Fibroblast of skin of back (primary cell): Measurements from ENCODE around the gene PDZD2.

Source experiments
- DNase-seq: peaks from one replicate; pipeline ENCODE4 v3.0.0-alpha.2; 2013

Gene PDZD2

GRCh38 chr5:31888564-31888963, 249.6 kb downstream of the PDZD2 start:
- no peak for DNase-seq

DNA sequence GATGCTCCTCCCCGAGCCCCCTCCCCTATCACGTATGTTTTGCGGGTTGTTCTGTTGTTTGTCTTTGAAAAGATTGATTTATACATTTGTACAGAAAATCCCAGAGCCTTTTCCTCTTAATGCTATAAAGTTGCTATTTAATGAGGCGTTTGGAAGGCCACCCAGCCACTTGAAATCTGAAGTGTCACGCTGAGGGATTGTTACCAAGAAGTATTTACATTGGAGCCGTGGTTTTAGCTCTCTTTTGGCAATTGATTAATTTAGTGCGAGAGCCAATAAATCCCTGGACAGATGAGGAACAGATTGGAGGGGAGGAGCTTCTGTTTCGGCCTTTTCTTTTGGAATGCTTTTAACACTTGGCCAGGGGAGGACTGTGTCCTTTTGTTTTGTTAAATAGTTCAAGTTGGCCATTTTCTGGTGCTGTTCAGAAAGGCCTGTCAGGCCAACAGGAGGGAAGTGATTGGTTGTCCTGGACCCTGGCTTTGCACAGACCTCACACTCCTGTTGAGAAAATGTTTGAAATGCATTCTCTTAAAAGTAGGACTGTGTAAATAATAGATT, 250.2 kb downstream of the PDZD2 start:
- DNase-seq: no peak

DNA sequence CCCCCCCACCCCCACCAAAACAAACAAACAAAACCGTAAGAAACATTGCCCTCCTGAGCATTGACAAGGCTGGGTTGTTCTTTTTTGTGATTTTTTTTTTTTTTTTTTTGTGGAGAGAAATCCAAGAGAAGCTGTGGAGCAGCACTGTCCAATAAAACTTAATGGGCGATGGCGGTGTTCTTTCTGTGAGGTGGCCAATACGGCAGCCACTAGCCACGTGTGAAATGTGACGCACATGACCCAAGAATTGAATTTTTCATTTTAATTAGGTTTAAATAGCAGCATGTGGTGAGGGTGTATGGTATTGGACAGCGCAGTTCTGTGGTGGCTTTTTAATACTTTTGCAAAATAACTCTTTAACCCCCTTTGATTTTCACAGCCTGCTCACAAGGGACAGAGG, 251.1 kb downstream of the PDZD2 start:
- no peak for DNase-seq

- DNase-seq: no peak
Measured at GRCh38 chr5:31894141-31894540, 255.2 kb downstream of the PDZD2 start.

GRCh38 chr5:31895199-31895820, 256.4 kb downstream of the PDZD2 start:
- DNase-seq: no peak

DNA sequence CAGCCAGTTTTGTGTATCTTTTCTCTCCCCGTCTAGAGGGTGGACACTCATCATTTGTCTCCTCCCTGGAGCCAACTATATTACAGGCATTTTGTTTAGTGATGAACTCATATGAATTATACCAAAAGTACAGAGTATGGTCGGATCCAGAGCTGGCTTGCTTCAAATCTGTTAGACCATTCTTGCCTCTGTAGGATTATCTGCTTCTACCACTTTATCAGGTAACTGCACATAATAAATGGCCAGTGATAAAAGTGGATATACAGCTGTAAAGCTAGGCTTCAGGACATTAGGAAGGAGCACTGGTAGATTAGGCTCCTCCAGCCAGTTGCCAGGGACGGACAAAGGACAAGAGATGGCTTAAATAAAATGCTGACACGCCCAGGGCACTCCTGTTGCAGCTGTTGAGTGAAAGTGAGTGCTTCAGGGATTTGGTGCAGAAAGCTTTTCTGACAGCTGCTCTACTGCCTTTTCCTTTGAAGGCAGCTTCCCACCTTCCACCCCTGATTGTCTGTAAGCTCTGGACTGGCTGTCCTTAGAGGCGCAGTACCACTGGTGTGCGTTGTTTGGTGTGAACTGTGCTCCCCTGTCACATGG, 259.2 kb downstream of the PDZD2 start:
- no peak for DNase-seq

DNA sequence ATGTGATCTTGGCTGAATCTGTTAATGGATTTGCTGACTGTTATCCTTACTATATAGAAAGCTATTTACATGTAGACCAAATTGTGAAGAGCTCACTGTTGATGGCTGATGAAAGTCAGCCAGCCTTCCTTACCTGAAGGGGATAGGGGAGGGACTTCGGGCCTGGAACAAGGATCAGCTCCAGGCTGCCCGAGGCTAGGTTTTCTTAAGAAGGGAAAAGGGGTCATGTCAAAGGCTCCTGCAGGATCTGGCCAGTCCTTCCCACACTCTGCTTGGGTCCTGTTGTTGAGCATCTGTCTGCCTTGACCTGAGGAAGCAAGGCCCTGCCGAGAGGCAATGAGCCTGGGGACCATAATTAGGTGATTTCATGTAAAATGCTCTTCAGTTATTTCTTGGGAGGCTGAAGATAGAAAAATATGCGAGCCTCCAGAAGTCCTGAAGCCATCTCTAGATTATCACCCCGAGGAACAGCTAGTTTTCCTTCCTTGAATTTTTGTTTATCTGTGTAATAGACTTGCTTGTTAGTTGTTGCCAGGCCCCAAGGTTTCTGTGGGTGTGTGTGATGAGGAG, 261.4 kb downstream of the PDZD2 start:
- no peak for DNase-seq

GRCh38 chr5:31901807-31902530, 263.0 kb downstream of the PDZD2 start:
- DNase-seq: no peak

DNA sequence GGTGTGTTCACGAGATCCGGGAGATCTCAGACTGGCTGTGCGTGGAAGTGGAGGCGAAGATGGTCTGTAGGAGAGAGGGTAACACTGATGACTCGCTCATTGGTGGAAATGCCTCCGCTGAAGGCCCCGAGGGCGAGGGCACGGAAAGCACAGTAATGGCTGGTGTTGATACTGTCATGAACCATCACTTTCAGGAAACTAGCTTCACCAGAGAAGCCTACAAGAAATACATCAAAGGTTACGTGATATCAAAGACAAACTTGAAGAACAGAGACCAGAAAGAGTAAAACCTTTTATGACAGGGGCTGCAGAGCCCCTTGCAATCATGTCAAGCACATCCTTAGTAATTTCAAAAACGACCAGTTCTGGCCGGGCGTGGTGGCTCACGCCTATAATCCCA, 269.5 kb downstream of the PDZD2 start:
- DNase-seq: no peak

GRCh38 chr5:31909073-31909472, 270.1 kb downstream of the PDZD2 start:
- no peak for DNase-seq

DNA sequence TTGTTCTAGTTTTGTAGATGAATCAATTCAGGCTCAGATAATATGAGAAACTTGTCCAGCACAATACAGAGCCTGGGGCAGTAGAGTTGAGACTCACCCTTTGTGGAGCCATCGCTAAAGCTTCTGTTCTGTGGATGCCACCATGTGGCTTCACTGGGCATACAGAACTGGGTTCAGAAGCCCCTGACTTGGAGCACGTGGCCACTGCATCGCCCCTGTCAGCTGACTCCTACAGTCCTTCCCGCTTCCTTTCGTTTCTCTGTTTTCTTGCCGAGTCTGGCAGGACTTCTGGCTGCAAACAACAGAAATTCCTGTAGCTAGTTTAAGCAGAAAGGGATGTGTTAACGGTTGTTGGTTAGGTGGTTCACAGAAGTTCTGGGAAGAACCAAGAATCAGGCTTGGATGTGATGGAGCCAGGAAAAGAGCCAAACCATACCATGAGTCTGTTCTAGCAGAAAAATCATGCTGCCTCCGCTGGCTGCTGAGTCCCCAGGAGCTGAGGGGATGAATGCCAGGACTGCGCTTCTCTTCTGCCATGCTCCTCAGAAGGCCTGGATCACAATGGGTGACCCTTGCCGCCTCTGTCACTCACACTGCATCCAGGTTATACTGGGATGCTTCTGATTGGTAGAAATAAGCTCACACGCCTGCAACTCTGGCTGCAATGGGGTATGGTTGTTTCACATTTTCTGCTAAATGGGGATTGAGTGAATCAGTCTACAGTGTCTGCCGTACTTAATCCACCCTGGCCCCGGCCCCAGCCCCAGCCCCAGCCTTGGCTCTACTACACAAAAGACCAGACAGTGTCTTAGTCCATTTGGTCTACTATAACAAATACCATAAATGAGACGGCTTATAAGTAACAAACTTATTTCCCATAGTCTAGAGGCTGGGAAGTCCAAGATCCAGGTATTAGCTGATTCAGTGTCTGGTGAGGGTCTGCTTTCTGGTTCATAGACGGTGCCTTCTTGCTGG, 272.6 kb downstream of the PDZD2 start:
- no peak for DNase-seq

DNA sequence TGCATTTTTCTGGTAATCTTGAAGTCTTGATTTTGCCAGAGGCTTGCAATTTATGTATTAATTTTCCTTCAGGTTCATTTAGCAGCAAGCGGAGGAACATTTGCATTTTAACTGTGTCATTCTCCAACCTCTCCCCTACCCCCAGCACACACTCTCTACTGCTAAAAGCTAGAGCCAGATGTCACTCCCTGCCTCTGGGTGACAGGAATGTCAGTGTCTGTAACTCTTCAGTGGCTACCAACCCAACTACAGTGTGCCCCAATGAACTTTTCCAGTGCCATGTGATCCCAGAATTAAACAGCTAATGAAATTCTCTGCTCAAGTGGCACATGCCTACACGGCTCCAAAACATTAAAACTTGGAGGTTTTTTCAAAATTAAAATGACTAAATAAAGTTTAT, 274.9 kb downstream of the PDZD2 start:
- no peak for DNase-seq

DNA sequence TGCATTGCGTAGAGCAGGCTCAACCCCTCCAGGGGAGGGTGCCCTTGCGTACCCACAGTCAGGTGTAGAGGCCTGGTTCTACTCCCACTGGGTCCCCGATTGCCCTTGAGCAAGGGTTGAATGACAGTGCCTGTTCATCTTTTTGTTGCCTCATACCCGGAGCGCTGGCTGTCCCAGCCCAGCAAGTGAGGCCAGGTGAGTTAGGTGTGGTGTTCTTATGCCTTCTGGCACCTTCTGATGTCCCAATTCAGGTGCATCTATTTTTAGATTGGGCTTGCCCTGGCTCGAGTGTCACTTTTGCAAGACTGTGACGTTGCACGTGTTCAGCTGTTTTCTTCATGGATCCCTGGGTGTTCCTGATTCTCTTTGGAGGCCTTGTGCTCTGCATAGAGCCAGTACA, 277.4 kb downstream of the PDZD2 start:
- no peak for DNase-seq

DNA sequence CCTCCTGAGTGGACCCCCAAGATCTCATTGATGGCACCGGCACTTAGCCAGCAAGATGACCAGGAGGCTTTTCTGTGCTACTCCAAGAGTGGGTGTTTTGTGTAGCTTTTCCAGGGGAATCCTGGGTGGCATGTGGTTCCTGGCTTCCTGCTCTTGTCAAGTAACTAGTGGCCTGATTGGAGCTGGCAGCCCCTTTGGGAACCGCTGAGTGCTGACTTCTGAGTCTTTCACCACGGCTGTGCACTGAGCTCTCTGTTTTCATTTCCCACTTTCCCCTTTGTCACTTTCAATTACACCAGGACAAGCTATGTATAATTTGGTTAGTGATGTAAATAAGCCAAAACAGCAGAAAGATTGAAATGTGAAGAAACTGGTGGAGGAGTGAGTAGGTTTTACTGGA, 279.8 kb downstream of the PDZD2 start:
- DNase-seq: no peak

- DNase-seq: peak; percentile 70
Measured at GRCh38 chr5:31921852-31922305, 282.9 kb downstream of the PDZD2 start.

DNA sequence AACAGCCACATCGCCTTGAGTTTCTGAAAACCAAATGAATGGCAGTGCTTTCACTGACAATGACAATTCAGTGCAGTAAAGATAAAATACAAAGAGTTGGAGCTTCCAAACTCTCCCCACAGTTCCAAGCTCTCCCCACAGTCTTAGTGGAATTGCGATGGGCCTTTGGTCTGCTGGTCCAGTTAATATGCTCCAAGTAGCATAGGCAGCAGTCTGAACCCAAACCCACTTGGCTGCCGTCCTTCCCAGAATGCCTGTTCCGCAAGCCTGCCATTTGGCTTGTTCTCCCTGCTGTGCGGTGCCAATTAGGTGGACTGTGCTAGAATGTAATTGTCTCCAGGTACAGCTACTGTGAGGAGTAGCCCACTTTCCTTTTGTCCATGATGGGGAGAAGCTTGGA, 285.1 kb downstream of the PDZD2 start:
- DNase-seq: no peak

DNA sequence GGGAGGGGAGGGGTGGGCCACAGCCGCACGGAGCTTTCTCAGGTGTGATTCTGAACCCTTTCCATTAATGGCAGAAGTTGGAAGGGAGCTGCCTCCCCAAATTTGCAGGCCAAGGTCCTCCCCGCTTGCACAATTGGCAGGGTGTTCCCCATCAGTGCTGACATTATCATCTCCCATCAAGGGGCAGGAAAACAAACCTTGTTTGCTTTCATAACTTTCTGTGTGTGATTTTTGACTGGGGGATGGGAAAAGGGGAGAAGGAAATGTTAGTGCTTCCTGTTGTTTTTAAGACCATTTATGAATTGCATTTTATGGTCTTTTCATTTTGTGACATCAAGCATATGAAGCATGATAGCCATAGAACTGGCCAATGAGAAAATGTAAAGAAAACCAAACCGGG, 292.9 kb downstream of the PDZD2 start:
- no peak for DNase-seq

GRCh38 chr5:31934156-31934555, 295.2 kb downstream of the PDZD2 start:
- DNase-seq: no peak

DNA sequence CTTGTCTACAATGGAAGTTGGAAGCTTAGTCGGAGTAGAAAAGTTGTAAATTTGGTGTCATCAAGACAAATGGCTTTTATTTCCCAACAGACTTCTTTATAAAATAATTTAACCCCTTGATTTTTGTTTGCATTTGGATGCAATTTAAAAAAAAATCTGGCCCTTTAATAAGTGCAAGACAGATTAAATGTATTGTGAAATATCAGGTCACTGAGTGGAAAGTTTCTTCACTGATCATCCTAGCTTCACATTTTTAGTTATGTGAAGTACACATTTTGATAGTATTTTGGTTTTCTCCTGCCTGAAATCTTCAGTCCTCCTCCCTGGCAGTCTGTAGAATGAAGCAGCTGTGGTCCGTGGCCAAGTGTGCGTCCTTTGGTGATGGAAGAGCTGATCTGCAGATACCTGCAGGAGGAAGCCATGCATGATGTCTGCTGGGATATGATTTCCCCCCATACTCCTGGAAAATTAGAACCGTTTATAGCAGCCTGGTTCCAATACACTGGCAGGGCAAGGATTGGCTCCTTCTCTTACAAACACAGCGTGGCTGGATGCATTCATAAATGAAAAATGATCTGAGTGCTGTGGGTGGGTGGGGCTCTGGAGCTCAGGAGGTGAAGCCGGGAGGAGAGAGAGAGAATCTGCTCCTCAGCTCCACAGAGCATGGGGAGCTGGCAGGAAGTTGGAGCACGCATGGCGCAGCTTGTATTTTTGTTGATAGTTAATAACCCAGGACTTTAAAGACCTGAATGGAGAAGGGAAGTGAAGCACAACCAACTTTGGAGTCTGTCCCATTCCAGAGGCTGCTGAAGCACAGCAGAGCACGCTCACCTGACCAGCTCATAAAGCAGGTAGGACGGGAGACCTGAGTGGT, 296.8 kb downstream of the PDZD2 start:
- DNase-seq: peak; percentile 23

GRCh38 chr5:31936683-31937082, 297.8 kb downstream of the PDZD2 start:
- DNase-seq: no peak

DNA sequence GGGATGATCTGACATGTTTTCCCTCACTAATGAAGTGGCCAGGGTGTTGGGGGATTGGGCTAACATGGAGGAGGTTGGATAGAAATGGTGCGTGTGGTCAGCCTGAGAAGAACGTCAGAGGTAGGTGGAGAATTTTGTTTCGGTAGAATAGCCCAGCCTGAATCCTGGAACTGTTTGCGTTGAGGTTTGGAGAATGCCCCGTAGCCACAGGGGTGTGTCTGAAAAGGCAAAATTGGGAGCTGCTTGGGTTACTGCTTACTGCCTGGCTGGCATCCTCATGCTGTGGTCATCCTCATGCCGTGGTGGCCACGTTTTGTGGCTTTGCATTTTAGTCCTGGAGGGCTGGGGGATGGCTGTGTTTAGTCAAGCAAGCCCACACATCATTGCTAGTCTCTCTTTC, 298.3 kb downstream of the PDZD2 start:
- DNase-seq: no peak
